Right lobe of liver (tissue), 4 donors: Measurements from ENCODE around the gene SHC2.

Experiments used
- CTCF ChIP-seq, 4 donors: fragments of 200-600 bp in 3 of 4; fragments of 450-650 bp in 1 of 4; IDR thresholded peaks; one replicate each; pipeline versions ENCODE4 v1.5.1 to v1.8.0; 2016 to 2022; ENCODE audit warnings: antibody characterized with exemption in 4 of 4, mild to moderate bottlenecking in 2 of 4
- POLR2A ChIP-seq: fragments of 450-650 bp; IDR thresholded peaks from one replicate; pipeline ENCODE4 v1.6.1; 2017; ENCODE audit warnings: antibody characterized with exemption, mild to moderate bottlenecking
- donor health status: DM: no; HTN: no; CAD: no.
- donor health status: DM: no; HTN: no; CAD: no.
- donor health status: DM: no; HTN: yes; CAD: no.

- TF ChIP-seq POLR2A (no peak), CTCF (IDR thresholded peaks at IDR 0.05) (no peak)
These were observed 41.8 kb downstream of the SHC2 start for GRCh38 chr19:418761-419671.
